ENCODE data around the gene CACNA1D.
"Not testable (repeated sequence)": the region's sequence is repeated elsewhere in the genome, so short reads cannot be mapped to it uniquely, and the experiment has no call there.

Gene CACNA1D

DNA sequence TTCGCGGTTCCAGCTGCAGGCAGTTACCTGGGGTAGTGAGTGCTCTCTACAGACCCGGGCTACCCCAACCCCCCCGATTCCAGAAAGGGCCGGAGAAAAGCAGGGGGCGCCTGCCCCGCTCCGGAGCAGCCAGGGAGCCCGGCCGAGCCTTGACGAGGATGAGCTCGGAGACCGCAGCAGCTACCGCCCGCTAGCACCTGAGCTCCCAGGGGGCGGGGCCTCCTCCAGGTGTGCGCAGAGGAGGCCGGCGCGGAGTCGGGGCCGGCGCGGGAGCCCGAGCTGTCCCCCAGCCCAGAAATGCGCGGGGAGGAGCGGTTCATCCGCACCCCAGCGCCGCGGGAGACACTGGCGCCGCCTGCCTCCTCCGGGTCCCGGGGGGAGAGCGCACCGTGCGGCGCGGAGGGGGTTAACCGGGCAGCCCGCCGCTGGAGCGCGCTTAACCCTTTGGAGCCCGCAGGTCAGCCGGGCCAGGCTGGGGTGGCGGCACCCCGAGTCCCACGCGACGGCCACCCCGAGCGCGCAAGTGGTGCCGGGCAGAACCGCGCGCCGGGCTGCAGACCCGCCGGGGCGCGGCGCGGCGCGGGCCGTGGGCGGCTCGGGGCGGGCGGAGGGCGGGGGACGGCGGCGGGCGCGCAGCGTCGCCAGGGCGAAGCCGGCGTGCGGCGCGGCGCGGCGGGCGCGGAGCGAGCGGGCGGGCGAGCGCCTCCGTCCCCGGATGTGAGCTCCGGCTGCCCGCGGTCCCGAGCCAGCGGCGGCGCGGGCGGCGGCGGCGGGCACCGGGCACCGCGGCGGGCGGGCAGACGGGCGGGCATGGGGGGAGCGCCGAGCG, at the start of gene CACNA1D:
Gene CACNA1D (plus strand): TSS at position 649 of the 829 bp plus-strand sequence. CDS start 556 bp downstream, outside the sequence.
- peak; percentile 63 for DNase-seq (ENCODE audit: extremely low spot score)
- ChIA-PET CTCF (interaction anchor here (0.9 to 1.2 kb wide), 2 partner anchors 20 to 31 kb away, joined by 3 read pairs; no protein-coding TSS in a partner anchor), POLR2A (no interaction called here)
- TF ChIP-seq SUZ12 (IDR thresholded peaks at IDR 0.05) (no peak), ARNT (IDR thresholded peaks at IDR 0.05) (no peak), ZNF384 (IDR thresholded peaks at IDR 0.05) (no peak), LEF1 (IDR thresholded peaks at IDR 0.05; ENCODE audit: borderline replicate concordance) (no peak), FOXM1 (IDR thresholded peaks at IDR 0.05; ENCODE audit: borderline replicate concordance) (no peak), HDGF (IDR thresholded peaks at IDR 0.05; ENCODE audit: borderline replicate concordance) (no peak), NFRKB (IDR thresholded peaks at IDR 0.05) (no peak), FOXK2 (IDR thresholded peaks at IDR 0.05) (no peak)
- TF ChIP-seq, protein P1, sequence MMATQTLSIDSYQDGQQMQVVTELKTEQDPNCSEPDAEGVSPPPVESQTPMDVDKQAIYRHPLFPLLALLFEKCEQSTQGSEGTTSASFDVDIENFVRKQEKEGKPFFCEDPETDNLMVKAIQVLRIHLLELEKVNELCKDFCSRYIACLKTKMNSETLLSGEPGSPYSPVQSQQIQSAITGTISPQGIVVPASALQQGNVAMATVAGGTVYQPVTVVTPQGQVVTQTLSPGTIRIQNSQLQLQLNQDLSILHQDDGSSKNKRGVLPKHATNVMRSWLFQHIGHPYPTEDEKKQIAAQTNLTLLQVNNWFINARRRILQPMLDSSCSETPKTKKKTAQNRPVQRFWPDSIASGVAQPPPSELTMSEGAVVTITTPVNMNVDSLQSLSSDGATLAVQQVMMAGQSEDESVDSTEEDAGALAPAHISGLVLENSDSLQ (IDR thresholded peaks at IDR 0.05) = no peak

DNA sequence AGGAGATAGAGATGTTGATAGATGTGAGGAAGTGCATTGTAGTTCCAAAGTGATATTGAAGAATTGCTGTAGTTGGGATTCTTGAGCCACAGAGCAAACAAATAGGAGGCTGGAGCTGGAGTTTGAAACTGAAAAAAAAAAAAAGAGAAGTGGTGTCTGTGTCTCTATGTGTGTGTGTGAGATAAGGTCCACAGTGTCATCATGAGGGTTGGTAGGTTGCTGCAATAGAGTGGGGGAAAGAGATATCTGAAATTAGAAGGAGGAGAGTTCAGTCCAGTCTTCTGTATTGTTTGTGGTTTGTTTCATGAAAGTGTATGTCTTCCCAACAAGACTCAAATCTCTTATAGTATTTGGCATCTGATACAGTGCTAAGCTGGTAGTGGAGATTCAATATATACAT, 37.3 kb upstream of the CACNA1D start:
- TF ChIP-seq FOXA1 (IDR thresholded peaks at IDR 0.05) (no peak), FOXK2 (IDR thresholded peaks at IDR 0.05) (no peak), HDGF (IDR thresholded peaks at IDR 0.05; ENCODE audit: borderline replicate concordance) (no peak), L3MBTL2 (conservative IDR thresholded peaks at IDR 0.05) (no peak), NFRKB (IDR thresholded peaks at IDR 0.05) (no peak), TARDBP (IDR thresholded peaks at IDR 0.05) (no peak), SP1 (IDR thresholded peaks at IDR 0.05) (no peak), ARNT (IDR thresholded peaks at IDR 0.05) (no peak), ELF4 (IDR thresholded peaks at IDR 0.05) (no peak), SUZ12 (IDR thresholded peaks at IDR 0.05) (no peak), ZNF384 (IDR thresholded peaks at IDR 0.05) (no peak), BHLHE40 (IDR thresholded peaks at IDR 0.05; ENCODE audit: borderline replicate concordance) (no peak), LEF1 (IDR thresholded peaks at IDR 0.05; ENCODE audit: borderline replicate concordance) (no peak), FOXM1 (IDR thresholded peaks at IDR 0.05; ENCODE audit: borderline replicate concordance) (no peak), CTBP1 (IDR thresholded peaks at IDR 0.05; ENCODE audit: borderline replicate concordance) (no peak)
- TF ChIP-seq, protein P1 (IDR thresholded peaks at IDR 0.05) = no peak
- CTCF ChIA-PET = no interaction called here

DNA sequence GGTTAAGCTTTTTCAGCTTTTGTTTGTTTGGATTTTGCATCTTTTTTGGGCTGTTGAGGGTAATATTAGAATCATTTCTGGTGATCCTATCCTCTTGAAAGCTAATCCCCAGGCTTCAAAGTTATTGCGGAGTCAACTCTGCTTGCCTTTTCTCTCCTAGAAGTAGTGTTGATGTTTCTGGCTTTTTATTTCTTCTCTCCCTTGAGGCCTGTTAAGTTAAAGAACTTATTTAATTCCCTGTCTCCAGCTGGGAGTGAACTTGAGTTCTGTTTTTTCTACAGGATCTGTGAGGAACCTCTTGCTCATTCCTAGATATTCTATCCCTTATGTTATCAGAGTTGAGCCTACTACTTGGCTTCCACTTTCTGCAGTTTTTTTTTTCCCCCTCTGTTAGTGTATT, 34.1 kb upstream of the CACNA1D start:
- ChIA-PET POLR2A (no interaction called here), CTCF (no interaction called here)
- DNase-seq (ENCODE audit: extremely low spot score) = no peak
- TF ChIP-seq CTBP1 (IDR thresholded peaks at IDR 0.05; ENCODE audit: borderline replicate concordance) (no peak), TARDBP (IDR thresholded peaks at IDR 0.05) (no peak), HDGF (IDR thresholded peaks at IDR 0.05; ENCODE audit: borderline replicate concordance) (no peak), FOXA1 (IDR thresholded peaks at IDR 0.05) (no peak), FOXK2 (IDR thresholded peaks at IDR 0.05) (no peak)

More for the DNA sequence above, 37.3 kb upstream of the CACNA1D start:
- POLR2A ChIA-PET = no interaction called here
- no peak for DNase-seq (ENCODE audit: extremely low spot score)

DNA sequence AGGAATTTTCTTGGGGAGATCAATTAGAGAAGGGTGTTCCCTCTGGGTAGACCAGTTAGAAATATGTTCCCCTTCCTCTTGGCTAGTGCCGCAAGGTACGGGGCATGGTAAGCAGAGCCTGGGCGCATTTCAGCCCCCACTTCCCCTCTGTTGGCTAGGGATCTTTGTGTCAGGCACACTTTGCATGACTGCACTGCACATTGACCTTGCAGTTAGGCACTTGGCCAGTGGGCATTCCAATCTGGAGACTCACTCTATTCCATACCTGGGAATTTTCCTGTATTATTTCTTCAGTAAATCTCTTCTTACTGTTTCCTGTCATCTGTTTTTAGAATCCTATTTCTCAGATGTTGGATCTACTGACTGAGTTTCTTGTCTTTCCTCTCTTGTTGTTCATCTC, 30.0 kb upstream of the CACNA1D start:
- no peak for TF ChIP-seq CTBP1 (IDR thresholded peaks at IDR 0.05; ENCODE audit: borderline replicate concordance)
- TF ChIP-seq BHLHE40 (IDR thresholded peaks at IDR 0.05; ENCODE audit: borderline replicate concordance) = no peak
- TF ChIP-seq FOXK2 (IDR thresholded peaks at IDR 0.05) = no peak
- TF ChIP-seq FOXM1 (IDR thresholded peaks at IDR 0.05; ENCODE audit: borderline replicate concordance) = no peak
- TF ChIP-seq ARNT (IDR thresholded peaks at IDR 0.05) = no peak
- no peak for TF ChIP-seq FOXA1 (IDR thresholded peaks at IDR 0.05)
- no peak for TF ChIP-seq ZNF384 (IDR thresholded peaks at IDR 0.05)
- no peak for DNase-seq (ENCODE audit: extremely low spot score)
- CTCF ChIA-PET = no interaction called here
- POLR2A ChIA-PET = no interaction called here

DNA sequence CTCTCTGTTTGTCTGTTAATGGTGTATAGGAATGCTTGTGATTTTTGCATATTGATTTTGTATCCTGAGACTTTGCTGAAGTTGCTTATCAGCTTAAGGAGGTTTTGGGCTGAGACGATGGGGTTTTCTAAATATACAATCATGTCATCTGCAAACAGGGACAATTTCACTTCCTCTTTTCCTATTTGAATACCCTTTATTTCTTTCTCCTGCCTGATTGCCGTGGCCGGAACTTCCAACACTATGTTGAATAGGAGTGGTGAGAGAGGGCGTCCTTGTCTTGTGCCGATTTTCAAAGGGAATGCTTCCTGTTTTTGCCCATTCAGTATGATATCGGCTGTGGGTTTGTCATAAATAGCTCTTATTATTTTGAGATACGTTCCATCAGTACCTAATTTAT, 24.7 kb upstream of the CACNA1D start:
- CTCF ChIA-PET; POLR2A ChIA-PET; DNase-seq (ENCODE audit: extremely low spot score): not testable (repeated sequence)

DNA sequence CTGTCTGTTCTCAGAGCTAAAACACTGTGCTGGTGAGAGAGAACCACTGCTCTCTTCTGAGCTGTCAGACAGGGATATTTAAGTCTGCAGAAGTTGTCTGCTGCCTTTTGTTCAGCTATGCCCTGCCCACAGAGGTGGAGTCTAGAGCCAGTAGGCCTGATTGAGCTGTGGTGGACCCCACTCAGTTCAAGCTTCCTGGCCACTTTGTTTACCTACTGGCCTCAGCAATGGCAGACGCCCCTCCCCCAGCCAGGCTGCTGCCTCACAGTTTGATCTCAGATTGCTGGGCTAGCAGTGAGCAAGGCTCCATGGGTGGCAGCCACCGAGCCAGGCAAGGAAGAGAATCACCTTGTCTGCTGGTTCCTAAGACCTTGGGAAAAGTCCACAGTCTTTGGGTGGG, 21.0 kb upstream of the CACNA1D start:
- TF ChIP-seq NFRKB (IDR thresholded peaks at IDR 0.05) (no peak), FOXA1 (IDR thresholded peaks at IDR 0.05) (no peak), SUZ12 (IDR thresholded peaks at IDR 0.05) (no peak)
- CTCF ChIA-PET = no interaction called here
- POLR2A ChIA-PET = no interaction called here
- no peak for DNase-seq (ENCODE audit: extremely low spot score)

DNA sequence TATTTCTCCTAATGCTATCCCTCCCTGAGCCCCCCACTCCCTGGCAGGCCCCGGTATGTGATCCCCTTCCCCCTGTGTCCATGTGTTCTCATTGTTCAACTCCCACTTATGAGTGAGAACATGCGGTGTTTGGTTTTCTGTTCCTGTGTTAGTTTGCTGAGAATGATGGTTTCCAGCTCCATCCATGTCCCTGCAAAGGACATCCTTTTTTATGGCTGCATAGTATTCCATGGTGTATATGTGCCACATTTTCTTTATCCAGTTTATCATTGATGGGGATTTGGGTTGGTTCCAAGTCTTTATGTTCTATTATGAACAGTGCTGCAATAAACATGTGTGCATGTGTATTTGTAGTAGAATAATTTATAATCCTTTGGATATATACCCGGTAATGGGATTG, 18.0 kb upstream of the CACNA1D start:
- DNase-seq (ENCODE audit: extremely low spot score); POLR2A ChIA-PET; CTCF ChIA-PET: not testable (repeated sequence)

DNA sequence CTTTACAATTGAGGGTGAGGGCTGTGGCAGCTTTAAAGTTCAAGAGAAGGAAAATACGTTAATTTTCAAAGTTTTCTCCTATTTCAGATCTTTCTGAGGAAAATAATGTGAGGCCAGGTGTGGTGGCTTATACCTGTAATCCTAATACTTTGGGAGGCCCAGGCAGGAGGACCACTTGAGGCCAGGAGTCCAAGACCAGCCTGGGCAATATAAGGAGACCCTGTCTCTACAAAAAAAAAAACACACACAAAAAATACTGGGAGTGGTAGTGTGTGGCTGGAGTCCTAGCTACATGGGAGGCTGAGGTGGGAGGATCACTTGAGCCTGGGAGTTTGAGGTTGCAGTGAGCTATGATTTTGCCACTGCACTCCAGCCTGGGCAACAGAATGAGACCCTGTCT, 16.7 kb upstream of the CACNA1D start:
- CTCF ChIA-PET = interaction anchor here (0.6 to 0.7 kb wide), 3 partner anchors 32 to 676 kb away, joined by 3 read pairs; no protein-coding TSS in a partner anchor

More for the DNA sequence above, 16.7 kb upstream of the CACNA1D start:
- DNase-seq (ENCODE audit: extremely low spot score); POLR2A ChIA-PET: not testable (repeated sequence)

Measured in HEK293T (cell line).